ENCODE results near the gene MYBBP1A.

Gene MYBBP1A

GRCh38 chr17:4536742-4537411 lies 18.3 kb downstream of the MYBBP1A start:
- no peak for DNase-seq (ENCODE audit: low read depth in 2 of 2)

- DNase-seq (ENCODE audit: low read depth in 2 of 2), result no peak
Measured at GRCh38 chr17:4536259-4536741, 18.9 kb downstream of the MYBBP1A start.

- DNase-seq (ENCODE audit: low read depth in 2 of 2), result no peak
Measured at GRCh38 chr17:4535667-4536258, 19.4 kb downstream of the MYBBP1A start.

GRCh38 chr17:4534928-4535666 lies 20.1 kb downstream of the MYBBP1A start:
- DNase-seq (ENCODE audit: low read depth in 2 of 2), result no peak

GRCh38 chr17:4534515-4534914 lies 20.7 kb downstream of the MYBBP1A start:
- DNase-seq (ENCODE audit: low read depth in 2 of 2), result no peak

GRCh38 chr17:4533523-4534504 lies 21.4 kb downstream of the MYBBP1A start:
- DNase-seq (ENCODE audit: low read depth in 2 of 2), result no peak

- DNase-seq (ENCODE audit: low read depth in 2 of 2), result no peak
Measured at GRCh38 chr17:4532860-4533522, 22.2 kb downstream of the MYBBP1A start.

GRCh38 chr17:4531988-4532736 lies 23.0 kb downstream of the MYBBP1A start:
- DNase-seq (ENCODE audit: low read depth in 2 of 2), result no peak

GRCh38 chr17:4530799-4531730 lies 24.1 kb downstream of the MYBBP1A start:
- DNase-seq (ENCODE audit: low read depth in 2 of 2), result no peak

- DNase-seq (ENCODE audit: low read depth in 2 of 2), result no peak
Measured at GRCh38 chr17:4529533-4530152, 25.5 kb downstream of the MYBBP1A start.

GRCh38 chr17:4527566-4528125 lies 27.5 kb downstream of the MYBBP1A start:
- no peak for DNase-seq (ENCODE audit: low read depth in 2 of 2)

GRCh38 chr17:4527134-4527533 lies 28.1 kb downstream of the MYBBP1A start:
- DNase-seq (ENCODE audit: low read depth in 2 of 2), result no peak

- DNase-seq (ENCODE audit: low read depth in 2 of 2), result no peak
Measured at GRCh38 chr17:4525691-4526397, 29.3 kb downstream of the MYBBP1A start.

GRCh38 chr17:4523946-4524345 lies 31.2 kb downstream of the MYBBP1A start:
- no peak for DNase-seq (ENCODE audit: low read depth in 2 of 2)

- no peak for DNase-seq (ENCODE audit: low read depth in 2 of 2)
Measured at GRCh38 chr17:4522661-4523060, 32.5 kb downstream of the MYBBP1A start.

- no peak for DNase-seq (ENCODE audit: low read depth in 2 of 2)
Measured at GRCh38 chr17:4520894-4521600, 34.1 kb downstream of the MYBBP1A start.

All from stimulated activated CD4-positive, alpha-beta T cell treated with anti-CD3 and anti-CD28 coated beads, Interleukin-4, amount 100 ng/mL, for 48 hours (primary cell).